HEK293T (cell line): ENCODE results near the gene SIT1.

Source experiments
- BHLHE40 ChIP-seq: fragments of 450-650 bp; IDR thresholded peaks from 2 replicates; pipeline ENCODE4 v1.6.1; 2016; ENCODE audit warnings: mild to moderate bottlenecking, moderate library complexity, borderline replicate concordance
- ELF4 ChIP-seq: fragments of 450-650 bp; IDR thresholded peaks from 2 replicates; pipeline ENCODE4 v1.6.1; 2017; ENCODE audit warnings: antibody characterized with exemption
- FOXA1 ChIP-seq: fragments of 450-650 bp; IDR thresholded peaks from 2 replicates; pipeline ENCODE4 v1.6.1; 2016; ENCODE audit warnings: mild to moderate bottlenecking
- FOXK2 ChIP-seq: fragments of 450-650 bp; IDR thresholded peaks from 2 replicates; pipeline ENCODE4 v1.6.1; 2016; ENCODE audit warnings: mild to moderate bottlenecking
- FOXM1 ChIP-seq: fragments of 450-650 bp; IDR thresholded peaks from 2 replicates; pipeline ENCODE4 v1.6.1; 2017; ENCODE audit warnings: mild to moderate bottlenecking, borderline replicate concordance
- HDGF ChIP-seq: fragments of 450-650 bp; IDR thresholded peaks from 2 replicates; pipeline ENCODE4 v1.6.1; 2017; ENCODE audit warnings: antibody characterized with exemption, borderline replicate concordance
- SP1 ChIP-seq: fragments of 450-650 bp; IDR thresholded peaks from 2 replicates; pipeline ENCODE4 v1.6.1; 2017
- TARDBP ChIP-seq: fragments of 450-650 bp; IDR thresholded peaks from 2 replicates; pipeline ENCODE4 v1.6.1; 2016
- ZNF384 ChIP-seq: fragments of 450-650 bp; IDR thresholded peaks from 2 replicates; pipeline ENCODE4 v1.6.1; 2016
- TF ChIP-seq, protein P1 (sequence below): fragments of 450-650 bp; IDR thresholded peaks from 2 replicates; pipeline ENCODE4 v1.6.1; 2016

DNA sequence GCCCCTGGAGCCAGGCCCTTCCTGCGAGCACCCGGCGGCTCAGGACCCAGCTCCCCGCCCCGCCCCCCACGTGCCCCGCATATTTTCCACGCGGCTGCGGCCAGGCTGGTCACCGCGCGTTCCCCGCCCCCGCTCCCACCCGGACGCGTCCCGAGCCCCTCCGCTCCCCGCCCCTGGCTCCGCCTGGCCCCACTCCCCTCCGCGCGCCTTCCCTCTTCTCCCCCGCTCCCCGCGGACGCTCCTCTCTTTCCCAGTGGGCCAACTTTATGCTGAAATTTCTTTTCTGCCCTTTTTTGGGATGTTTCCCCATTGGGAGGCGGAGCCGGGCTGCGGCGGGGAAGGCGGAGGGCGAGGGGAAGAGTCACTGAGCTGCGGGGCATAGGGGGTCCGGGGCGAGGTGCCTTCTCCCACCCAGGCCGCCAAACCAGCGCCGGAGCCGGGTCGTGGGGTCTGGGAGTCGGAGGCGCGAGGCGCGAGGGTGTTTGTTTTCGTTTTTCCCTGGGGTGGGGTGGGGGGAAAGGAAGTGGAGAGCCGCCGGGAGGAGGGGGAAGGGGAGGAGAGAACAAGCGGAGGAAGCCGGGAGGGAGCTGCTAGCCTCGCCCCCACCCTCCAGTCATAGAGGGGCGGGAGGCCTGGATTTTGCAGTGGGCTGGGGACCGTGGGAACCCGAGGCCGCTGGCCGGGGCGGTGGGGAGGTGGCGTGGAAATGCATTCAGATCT, 40.0 kb upstream of the SIT1 start:
- no peak for TF ChIP-seq SP1
- no peak for TF ChIP-seq HDGF
- TF ChIP-seq, protein P1, sequence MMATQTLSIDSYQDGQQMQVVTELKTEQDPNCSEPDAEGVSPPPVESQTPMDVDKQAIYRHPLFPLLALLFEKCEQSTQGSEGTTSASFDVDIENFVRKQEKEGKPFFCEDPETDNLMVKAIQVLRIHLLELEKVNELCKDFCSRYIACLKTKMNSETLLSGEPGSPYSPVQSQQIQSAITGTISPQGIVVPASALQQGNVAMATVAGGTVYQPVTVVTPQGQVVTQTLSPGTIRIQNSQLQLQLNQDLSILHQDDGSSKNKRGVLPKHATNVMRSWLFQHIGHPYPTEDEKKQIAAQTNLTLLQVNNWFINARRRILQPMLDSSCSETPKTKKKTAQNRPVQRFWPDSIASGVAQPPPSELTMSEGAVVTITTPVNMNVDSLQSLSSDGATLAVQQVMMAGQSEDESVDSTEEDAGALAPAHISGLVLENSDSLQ, result no peak
- TF ChIP-seq BHLHE40, result no peak
- TF ChIP-seq ELF4, result no peak
- no peak for TF ChIP-seq FOXA1
- no peak for TF ChIP-seq TARDBP
- TF ChIP-seq FOXM1, result no peak
- TF ChIP-seq ZNF384, result no peak
- TF ChIP-seq FOXK2, result no peak
